ENCODE measurements around the gene FBXW8. TPM values are rescaled to one million over a fixed set of nuclear protein-coding genes. Genes with fewer than 3 reads are reported as not detected.

FBXW8 gene
- total RNA-seq, 4 donors from 2014 or later, result 7.8 to 29.9 (median 10.3) TPM

DNA sequence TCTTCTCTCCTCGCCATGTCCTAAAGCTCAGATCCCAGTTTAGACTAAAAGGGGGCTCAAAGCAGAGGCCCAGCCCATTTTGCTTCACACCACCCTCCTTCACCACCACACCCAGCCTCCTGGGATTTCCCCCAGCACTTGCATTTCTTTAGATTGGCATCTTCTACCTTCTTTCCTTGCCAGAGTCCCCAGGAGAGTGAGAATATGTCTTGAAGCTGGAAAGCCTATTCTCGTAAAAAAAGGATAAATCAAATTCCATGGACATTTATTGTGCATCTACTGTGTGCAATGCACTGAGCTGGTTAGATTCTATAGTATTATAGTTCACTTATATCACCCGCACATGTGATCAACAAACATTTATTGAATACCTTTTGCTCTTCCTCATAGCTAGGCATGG lies 10.2 kb downstream of the FBXW8 start:
- Histone ChIP-seq H3K9me3 (no peaks in the 10 kb centered on the region), H3K27ac (no peak overlapping the region), H3K36me3 (no peaks in the 10 kb centered on the region), H3K4me1 (peaks cover 6 to 50% (median 25%) of the 10 kb centered on the region in 4 donors), H3K4me3 (no peak overlapping the region), H3K27me3 (no peaks in the 10 kb centered on the region)
- in situ Hi-C loops (cut with MboI; ENCODE audit: low pct_ligation_motif_present in 1 of 4, low pct_unique_long_range_greater_than_20kb in 1 of 4, low sequenced_read_pairs in 3 of 4), result no loop called here
- DNase-seq, result no peak
- 71 to 76% methylated on average over 3 of the region's 3 CpGs for WGBS, 2 donors (ENCODE audit: low coverage in 1 of 2)
- TF ChIP-seq POLR2AphosphoS5 (IDR thresholded peaks at IDR 0.05), result no peak
- TF ChIP-seq EP300 (IDR thresholded peaks at IDR 0.05; ENCODE audit: low read depth), result no peak
- TF ChIP-seq, protein P1, sequence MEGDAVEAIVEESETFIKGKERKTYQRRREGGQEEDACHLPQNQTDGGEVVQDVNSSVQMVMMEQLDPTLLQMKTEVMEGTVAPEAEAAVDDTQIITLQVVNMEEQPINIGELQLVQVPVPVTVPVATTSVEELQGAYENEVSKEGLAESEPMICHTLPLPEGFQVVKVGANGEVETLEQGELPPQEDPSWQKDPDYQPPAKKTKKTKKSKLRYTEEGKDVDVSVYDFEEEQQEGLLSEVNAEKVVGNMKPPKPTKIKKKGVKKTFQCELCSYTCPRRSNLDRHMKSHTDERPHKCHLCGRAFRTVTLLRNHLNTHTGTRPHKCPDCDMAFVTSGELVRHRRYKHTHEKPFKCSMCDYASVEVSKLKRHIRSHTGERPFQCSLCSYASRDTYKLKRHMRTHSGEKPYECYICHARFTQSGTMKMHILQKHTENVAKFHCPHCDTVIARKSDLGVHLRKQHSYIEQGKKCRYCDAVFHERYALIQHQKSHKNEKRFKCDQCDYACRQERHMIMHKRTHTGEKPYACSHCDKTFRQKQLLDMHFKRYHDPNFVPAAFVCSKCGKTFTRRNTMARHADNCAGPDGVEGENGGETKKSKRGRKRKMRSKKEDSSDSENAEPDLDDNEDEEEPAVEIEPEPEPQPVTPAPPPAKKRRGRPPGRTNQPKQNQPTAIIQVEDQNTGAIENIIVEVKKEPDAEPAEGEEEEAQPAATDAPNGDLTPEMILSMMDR (IDR thresholded peaks at IDR 0.05), result no peak
- TF ChIP-seq POLR2A (IDR thresholded peaks at IDR 0.05), result no peak
- intact Hi-C loops (cut with DNase I; ENCODE audit: low total_unique reads), result no loop called here

DNA sequence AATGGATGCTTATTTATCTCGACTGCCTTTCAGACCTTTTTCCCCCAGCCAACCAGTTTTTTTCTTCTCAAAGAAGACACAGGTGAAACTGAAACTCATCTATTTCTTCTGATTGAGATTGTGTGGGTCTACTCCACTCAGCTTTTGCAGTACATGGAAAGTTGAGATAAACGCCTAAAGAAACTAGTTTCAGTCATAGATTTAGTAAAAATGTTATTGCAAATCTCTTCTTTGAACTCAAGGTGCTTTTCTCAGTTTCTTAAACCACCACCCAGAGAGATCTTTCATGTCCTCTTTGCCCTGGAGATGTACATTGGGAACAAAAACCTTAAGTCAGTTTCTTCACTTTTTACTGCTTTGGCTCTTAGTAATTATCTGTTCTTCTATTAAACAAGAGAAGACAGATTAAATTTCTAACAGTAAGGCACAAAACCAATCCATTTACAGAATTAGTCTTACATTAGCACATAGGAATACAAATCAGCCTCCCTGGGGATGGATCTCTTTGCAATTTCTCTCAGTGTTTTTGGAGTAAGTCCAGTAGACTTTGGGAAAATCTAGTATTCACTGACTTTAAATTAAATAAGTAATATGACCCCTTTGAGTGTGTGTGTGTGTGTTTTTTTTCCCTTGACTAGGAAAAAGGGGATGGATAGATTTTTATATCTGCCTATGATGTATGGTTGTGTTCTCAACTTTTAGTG lies 11.6 kb downstream of the FBXW8 start:
- WGBS, 2 donors (ENCODE audit: low coverage in 1 of 2), result 80 to 83% methylated on average over 2 of the region's 2 CpGs
- Histone ChIP-seq H3K9me3 (no peaks in the 10 kb centered on the region), H3K27ac (no peak overlapping the region), H3K4me3 (no peak overlapping the region), H3K27me3 (no peaks in the 10 kb centered on the region), H3K36me3 (no peaks in the 10 kb centered on the region), H3K4me1 (peaks cover 6 to 52% (median 24%) of the 10 kb centered on the region in 4 donors)
- no peak for DNase-seq
- in situ Hi-C loops (cut with MboI; ENCODE audit: low pct_ligation_motif_present in 1 of 4, low pct_unique_long_range_greater_than_20kb in 1 of 4, low sequenced_read_pairs in 3 of 4) (no loop called here), intact Hi-C loops (cut with DNase I; ENCODE audit: low total_unique reads) (no loop called here)
- TF ChIP-seq EP300 (IDR thresholded peaks at IDR 0.05; ENCODE audit: low read depth) (no peak), POLR2AphosphoS5 (IDR thresholded peaks at IDR 0.05) (no peak), POLR2A (IDR thresholded peaks at IDR 0.05) (no peak)
- TF ChIP-seq, protein P1 (IDR thresholded peaks at IDR 0.05), result no peak

DNA sequence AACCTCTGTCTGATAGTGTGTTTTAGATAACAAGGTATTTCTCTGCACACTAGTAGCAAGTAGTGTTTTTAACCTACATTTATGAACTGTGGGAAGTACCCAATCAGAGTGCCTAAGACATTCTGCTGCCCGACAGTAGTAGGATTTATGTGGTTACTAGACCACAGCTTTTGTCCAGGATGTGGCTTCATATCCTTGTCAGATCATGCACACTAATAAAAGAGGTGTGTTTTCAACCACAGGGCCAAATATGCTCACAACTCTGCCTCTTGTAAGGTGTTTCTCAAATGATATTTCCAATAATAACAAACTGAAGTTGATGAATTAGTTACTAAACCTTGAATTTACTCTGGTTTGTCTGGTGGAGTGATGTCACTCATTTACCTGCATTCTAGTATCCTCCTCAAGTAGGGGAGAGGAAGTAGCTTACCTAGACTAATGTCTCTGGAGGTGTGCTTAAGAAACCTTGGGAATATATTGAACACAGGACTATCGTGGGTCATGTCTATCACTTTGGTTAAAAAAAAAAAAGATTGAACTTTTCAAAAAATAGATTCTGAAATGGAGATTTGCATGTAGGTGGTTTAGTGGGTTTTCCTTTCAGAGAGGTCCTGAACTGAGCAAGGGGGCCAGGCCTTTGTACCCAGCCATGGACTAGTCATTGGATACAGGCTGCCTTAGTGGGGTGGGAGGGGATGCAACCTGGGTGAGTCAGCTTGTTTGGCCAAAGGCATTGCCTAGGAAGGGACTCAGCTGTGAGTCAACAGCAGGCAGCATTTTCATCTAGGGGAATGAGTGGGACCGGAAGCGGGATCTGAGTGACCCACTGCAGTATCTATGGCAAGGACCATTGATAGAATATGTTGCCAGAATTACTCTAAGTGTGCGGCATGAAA lies 14.1 kb downstream of the FBXW8 start:
- H3K27me3 ChIP-seq, result no peaks in the 10 kb centered on the region
- in situ Hi-C loops (cut with MboI; ENCODE audit: low pct_ligation_motif_present in 1 of 4, low pct_unique_long_range_greater_than_20kb in 1 of 4, low sequenced_read_pairs in 3 of 4) (no loop called here), intact Hi-C loops (cut with DNase I; ENCODE audit: low total_unique reads) (no loop called here)
- TF ChIP-seq, protein P1 (IDR thresholded peaks at IDR 0.05), result no peak
- TF ChIP-seq POLR2A (IDR thresholded peaks at IDR 0.05), result no peak
- no peak for TF ChIP-seq EP300 (IDR thresholded peaks at IDR 0.05; ENCODE audit: low read depth)
- no peak for TF ChIP-seq POLR2AphosphoS5 (IDR thresholded peaks at IDR 0.05)
- H3K9me3 ChIP-seq, result no peaks in the 10 kb centered on the region
- peak; percentile 14 for DNase-seq
- H3K4me3 ChIP-seq, result no peak overlapping the region
- peaks cover 2 to 43% (median 15%) of the 10 kb centered on the region in 4 donors for H3K4me1 ChIP-seq
- peaks cover 0 to 16% (median 0%) of the 10 kb centered on the region in 4 donors for H3K36me3 ChIP-seq
- 67 to 72% methylated on average over 1 to 5 of the region's 5 CpGs for WGBS, 2 donors (ENCODE audit: low coverage in 1 of 2)
- no peak overlapping the region for H3K27ac ChIP-seq

Measured in transverse colon (tissue), 4 donors.